AG08396 (cell line): ENCODE measurements around the gene GOLT1A.
A peak's percentile ranks its signal among the peaks of the same experiment; 100 is the strongest.

Source experiments
- DNase-seq: peaks from one replicate; pipeline ENCODE4 v3.0.0; 2012; ENCODE audit warnings: low spot score, mixed read lengths

GOLT1A gene

GRCh38 chr1:204155881-204156280 lies 57.9 kb downstream of the GOLT1A start:
- DNase-seq, result no peak

DNA sequence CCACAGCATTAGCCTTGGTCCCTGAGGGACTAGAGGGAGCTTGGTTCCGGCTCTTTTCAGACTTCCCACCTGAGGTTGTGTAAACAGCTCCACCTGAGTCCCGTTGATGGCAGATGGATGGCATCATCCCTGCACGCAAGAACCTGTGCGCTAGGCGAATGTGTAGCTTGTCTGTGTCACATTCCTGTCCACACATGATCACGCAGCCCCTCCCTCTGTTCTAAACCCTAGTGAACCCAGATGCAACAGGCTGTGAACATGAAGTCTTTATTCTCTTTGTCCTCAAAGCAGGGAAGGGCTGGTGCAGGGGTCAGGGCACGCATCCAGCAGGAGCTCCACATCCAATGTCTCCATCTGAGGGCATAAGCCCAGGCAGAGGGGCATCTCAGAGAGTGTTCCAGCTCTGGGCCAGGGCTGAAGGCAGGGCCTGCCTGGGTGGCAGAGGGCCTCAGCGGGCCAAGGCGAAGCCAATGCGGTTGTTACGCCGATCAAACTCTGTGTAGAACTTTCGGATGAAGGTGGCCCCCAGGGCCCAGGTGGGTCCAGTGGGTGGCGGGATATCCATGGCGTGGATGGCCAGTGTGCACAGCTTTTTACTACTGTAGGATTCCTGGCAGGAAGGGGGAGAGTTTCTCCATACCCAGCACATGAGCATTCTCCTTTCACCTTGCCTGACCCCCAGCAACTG lies 59.1 kb downstream of the GOLT1A start:
- no peak for DNase-seq

GRCh38 chr1:204153667-204154066 lies 60.1 kb downstream of the GOLT1A start:
- no peak for DNase-seq

GRCh38 chr1:204152310-204153044 lies 61.3 kb downstream of the GOLT1A start:
- no peak for DNase-seq

DNA sequence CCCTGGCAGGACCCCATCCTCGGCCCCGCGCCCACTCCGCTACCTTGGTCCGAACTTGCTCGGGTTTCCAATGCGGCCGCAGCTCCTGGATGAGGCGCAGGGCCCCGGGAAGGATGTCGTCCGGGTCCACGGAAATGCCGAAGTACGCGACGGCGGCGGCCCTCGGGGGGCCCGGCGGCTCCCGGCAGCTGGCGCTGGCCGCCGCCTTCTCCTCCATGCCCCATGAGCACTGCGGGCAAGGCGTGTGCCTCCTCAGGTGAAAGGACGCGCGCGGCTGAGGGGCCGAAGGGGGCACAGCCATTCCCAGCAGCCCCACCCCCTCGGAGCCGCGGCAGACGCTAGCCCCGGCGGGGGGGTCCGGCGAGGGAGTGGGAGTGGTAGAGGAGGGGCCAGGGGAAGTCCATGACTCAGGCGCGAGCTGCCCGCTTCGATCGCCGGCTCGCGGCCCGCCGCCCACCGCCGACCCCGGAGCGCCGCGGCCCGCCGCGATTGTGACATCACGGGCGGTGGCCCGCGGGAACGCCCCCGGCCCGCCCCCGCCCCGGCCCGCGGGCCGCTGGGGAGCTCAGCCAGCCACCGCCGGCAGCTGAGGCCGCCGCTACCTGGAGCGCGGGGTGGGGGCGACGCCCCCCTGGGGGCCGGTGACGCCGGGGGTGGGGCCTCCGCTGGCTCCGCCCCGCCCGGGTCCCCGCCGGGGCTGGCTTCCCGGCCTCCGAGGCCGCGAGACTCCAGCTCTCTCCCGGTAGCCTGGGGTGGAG lies 62.1 kb downstream of the GOLT1A start, which contains the start of gene ETNK2:
Gene ETNK2 (minus strand): TSS at position 493 of the 758 bp plus-strand sequence. CDS start 192 bp downstream, at position 301.
- peak; percentile 92 for DNase-seq

DNA sequence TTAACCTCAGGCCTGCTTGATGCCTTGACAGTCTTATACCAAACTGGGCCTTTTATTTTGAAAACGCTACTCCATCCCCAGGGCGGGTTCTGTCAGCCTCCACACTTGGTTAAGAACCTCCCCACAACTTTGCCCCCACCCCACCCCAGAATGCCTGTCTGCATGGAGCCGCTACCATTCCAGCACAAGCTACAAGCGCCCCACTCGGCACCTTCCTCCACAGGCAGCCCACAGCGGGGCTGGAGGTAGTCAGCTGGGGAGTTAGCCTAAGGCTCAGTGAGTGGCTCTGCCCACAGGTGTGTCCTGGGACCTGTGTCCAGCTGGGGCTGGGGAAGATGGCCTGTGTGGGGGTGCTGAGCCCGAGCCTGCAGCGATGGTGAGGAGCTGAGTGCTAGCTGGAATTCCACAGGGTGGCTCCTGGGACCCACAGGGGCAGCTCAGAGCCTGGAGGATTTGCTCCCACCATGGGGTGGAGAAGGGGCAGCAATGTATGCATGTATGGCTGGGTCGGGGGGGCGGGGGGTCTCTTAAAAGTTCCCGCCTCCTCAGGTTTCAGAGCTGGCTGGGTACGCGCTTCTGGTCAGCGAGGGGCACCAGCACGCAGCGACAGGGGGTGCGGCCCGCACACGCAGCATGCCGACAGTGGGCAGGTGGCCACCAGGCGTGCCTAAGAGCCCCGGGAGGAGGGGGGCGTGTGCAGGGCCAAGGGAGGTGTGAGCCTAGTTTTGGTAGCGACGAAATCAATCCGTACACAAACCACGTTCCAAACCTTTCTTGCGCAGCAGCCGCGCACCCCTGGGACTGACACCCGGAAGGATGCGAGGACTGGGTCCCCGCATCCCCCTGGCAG lies 62.9 kb downstream of the GOLT1A start:
- DNase-seq, result peak; percentile 38

DNA sequence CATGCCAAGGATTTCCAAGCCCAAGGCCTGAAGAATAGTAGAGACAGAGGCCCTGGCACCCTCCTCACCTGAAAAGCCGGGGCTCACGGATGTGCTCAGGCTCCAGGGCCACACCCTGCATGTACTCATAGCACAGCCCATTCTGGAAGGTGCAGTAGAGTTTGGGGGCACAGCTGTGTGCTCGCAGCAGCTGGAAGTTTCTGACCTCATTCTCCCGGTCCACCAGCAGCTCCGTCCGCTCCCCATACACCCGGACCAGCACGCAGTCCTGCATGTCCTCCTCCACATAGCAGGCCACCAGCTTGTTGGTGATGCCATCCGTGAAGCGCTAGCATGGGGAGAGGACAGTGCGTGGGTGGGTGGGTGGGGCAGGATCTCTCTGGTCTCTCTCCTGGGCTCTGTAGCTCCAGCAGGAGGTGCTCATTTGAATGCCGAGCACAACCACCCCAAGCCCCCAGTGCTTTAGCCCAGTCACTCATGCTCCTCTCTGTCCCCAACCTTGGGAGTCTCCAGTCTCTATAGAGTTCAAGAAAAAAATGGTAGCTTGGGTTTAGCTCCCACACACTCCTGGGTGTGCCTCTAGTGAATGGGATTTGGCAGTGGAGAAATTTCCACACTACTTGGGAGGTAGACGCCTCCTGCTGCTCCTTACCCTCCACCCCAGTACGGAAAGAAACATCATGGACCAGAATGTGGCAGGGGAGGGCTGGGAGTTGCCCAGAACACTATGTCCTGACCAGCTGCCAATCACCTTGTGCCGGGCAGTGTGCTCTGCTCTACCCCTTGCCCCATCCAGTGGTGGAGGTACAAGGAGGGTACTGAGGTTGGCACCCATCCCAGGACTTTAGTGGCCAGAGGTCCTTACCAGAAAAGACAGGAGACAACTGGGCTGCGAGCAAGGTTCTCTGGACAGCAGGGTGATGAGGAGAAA lies 63.9 kb downstream of the GOLT1A start:
- DNase-seq, result no peak

GRCh38 chr1:204149107-204149506 lies 64.7 kb downstream of the GOLT1A start:
- no peak for DNase-seq
